Measurements from ENCODE around the gene NELFCD.
"Not testable (repeated sequence)": the region's sequence is repeated elsewhere in the genome, so short reads cannot be mapped to it uniquely, and the experiment has no call there.

NELFCD gene

DNA sequence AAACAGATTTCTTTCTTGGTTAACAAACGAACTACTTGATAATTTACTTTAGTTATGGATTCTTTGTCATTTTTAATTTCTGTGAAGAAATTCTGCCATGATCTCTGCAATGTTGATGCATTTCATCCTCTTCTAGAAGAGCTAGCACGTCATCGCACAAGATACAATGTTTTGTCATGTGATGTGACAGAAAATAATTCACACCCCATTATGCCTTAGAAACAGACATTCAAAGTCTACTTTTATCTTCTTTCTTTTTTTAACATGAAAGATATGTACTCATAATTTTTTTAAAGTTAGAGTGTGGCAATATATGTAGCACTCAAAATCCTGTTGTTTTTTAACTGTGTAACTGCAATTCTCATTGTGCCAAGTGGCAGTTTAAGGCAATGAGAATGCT lies 39.6 kb upstream of the NELFCD start:
- H3K9ac ChIP-seq: no peak overlapping the region
- H3K27me3 ChIP-seq (ENCODE audit: insufficient read depth, low read depth): no peaks in the 10 kb centered on the region

DNA sequence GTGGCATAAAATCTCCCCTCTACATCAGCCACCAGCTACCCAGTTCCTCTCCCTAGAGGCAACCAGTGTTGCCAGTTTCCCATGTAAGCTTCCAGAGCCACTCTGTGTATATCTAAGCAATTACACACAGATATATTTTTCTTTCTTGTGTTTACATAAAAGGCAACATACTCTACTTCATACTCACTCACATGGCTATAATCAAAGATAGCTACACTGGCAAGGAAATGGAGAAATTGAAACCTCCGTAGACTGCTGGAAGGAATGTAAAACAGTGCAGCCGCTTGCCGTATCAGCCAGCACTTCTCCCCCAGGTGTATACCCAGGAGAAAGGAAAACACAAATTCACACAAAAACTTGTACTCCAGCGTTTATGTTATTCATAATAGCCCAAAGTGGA lies 38.5 kb upstream of the NELFCD start:
- Histone ChIP-seq H2AFZ (ENCODE audit: low read depth) (no peak overlapping the region), H3K27me3 (ENCODE audit: insufficient read depth, low read depth) (no peaks in the 10 kb centered on the region), H3K4me3 (IDR thresholded peaks at IDR 0.05; ENCODE audit: insufficient read depth, low read depth, low read length) (no peak overlapping the region), H3K4me1 (ENCODE audit: low read depth, poor library complexity, severe bottlenecking) (no peaks in the 10 kb centered on the region), H3K79me2 (ENCODE audit: insufficient read depth, low read depth) (no peaks in the 10 kb centered on the region), H3K27ac (no peak overlapping the region), H3K4me2 (no peak overlapping the region), H4K20me1 (ENCODE audit: insufficient read depth) (no peaks in the 10 kb centered on the region), H3K36me3 (ENCODE audit: insufficient read depth) (no peaks in the 10 kb centered on the region), H3K9ac (no peak overlapping the region)
- TF ChIP-seq, protein P1, sequence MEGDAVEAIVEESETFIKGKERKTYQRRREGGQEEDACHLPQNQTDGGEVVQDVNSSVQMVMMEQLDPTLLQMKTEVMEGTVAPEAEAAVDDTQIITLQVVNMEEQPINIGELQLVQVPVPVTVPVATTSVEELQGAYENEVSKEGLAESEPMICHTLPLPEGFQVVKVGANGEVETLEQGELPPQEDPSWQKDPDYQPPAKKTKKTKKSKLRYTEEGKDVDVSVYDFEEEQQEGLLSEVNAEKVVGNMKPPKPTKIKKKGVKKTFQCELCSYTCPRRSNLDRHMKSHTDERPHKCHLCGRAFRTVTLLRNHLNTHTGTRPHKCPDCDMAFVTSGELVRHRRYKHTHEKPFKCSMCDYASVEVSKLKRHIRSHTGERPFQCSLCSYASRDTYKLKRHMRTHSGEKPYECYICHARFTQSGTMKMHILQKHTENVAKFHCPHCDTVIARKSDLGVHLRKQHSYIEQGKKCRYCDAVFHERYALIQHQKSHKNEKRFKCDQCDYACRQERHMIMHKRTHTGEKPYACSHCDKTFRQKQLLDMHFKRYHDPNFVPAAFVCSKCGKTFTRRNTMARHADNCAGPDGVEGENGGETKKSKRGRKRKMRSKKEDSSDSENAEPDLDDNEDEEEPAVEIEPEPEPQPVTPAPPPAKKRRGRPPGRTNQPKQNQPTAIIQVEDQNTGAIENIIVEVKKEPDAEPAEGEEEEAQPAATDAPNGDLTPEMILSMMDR (conservative IDR thresholded peaks at IDR 0.05; ENCODE audit: low read depth, low read length): no peak

More for the DNA sequence above, 39.6 kb upstream of the NELFCD start:
- TF ChIP-seq, protein P1 (conservative IDR thresholded peaks at IDR 0.05; ENCODE audit: low read depth, low read length): no peak
- Histone ChIP-seq H3K4me1 (ENCODE audit: low read depth, poor library complexity, severe bottlenecking) (no peaks in the 10 kb centered on the region), H3K79me2 (ENCODE audit: insufficient read depth, low read depth) (no peaks in the 10 kb centered on the region), H3K27ac (no peak overlapping the region), H2AFZ (ENCODE audit: low read depth) (no peak overlapping the region), H3K4me2 (no peak overlapping the region), H3K36me3 (ENCODE audit: insufficient read depth) (no peaks in the 10 kb centered on the region), H3K4me3 (IDR thresholded peaks at IDR 0.05; ENCODE audit: insufficient read depth, low read depth, low read length) (no peak overlapping the region), H4K20me1 (ENCODE audit: insufficient read depth) (no peaks in the 10 kb centered on the region)

DNA sequence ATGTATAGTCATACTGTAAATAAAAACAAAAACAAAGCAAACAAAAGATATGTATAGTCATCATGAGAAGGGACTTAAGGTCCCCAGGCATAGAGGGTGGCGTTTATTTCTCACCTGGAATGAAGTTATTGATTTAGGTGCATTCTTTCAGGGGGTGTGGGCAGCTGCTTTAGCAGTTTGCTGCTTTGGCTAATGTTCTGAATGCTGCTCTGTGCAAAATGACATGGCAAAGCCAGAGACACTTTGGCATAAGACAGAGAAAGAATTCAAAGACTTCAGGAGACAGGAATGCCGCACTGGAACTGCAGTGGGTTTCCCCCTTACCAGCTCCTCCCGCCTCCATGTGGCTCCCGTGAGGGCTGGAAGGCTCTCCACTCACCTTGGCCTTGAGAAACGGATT lies 36.4 kb upstream of the NELFCD start:
- H3K4me3 ChIP-seq (IDR thresholded peaks at IDR 0.05; ENCODE audit: insufficient read depth, low read depth, low read length): no peak overlapping the region
- no peak overlapping the region for H2AFZ ChIP-seq (ENCODE audit: low read depth)

DNA sequence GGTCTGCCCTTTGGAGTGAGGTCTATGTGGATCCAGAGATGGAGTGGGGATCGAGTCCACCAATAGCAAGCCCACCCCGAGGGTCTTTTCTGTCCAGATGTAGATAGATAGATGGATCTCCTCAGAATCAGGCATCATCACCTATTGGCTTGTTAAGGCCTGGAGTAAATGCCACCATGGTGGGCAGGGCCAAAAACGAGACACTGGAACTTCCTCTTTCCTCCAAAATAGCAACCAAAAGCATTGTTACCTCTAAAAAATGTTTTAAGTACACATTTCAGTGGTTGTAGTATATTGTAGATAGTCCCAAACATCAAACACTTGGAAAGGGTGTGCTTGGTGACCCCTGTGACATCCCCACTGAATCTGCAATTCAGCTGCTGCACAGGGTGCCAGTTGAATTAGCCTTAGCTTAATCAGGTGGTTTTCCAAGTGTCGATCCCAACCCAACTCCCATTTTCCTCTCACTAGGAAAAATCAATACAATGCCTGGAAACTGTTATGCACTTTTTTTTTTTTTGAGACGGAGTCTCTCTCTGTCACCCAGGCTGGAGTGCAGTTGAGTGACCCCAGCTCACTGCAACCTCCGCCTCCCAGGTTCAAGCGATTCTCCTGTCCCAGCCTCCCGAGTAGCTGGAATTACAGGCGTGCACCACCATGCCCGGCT lies 35.0 kb upstream of the NELFCD start:
- H2AFZ ChIP-seq (ENCODE audit: low read depth): no peak overlapping the region
- H3K27me3 ChIP-seq (ENCODE audit: insufficient read depth, low read depth): no peaks in the 10 kb centered on the region
- no peaks in the 10 kb centered on the region for H3K36me3 ChIP-seq (ENCODE audit: insufficient read depth)
- H3K4me2 ChIP-seq: no peak overlapping the region
- H3K27ac ChIP-seq: no peak overlapping the region
- H3K4me3 ChIP-seq (IDR thresholded peaks at IDR 0.05; ENCODE audit: insufficient read depth, low read depth, low read length): no peak overlapping the region
- no peaks in the 10 kb centered on the region for H3K4me1 ChIP-seq (ENCODE audit: low read depth, poor library complexity, severe bottlenecking)
- no peaks in the 10 kb centered on the region for H4K20me1 ChIP-seq (ENCODE audit: insufficient read depth)
- no peaks in the 10 kb centered on the region for H3K79me2 ChIP-seq (ENCODE audit: insufficient read depth, low read depth)
- TF ChIP-seq, protein P1 (conservative IDR thresholded peaks at IDR 0.05; ENCODE audit: low read depth, low read length): no peak
- H3K9ac ChIP-seq: no peak overlapping the region

More for the DNA sequence above, 36.4 kb upstream of the NELFCD start:
- H3K4me1 ChIP-seq (ENCODE audit: low read depth, poor library complexity, severe bottlenecking): no peaks in the 10 kb centered on the region
- TF ChIP-seq, protein P1 (conservative IDR thresholded peaks at IDR 0.05; ENCODE audit: low read depth, low read length): no peak
- H4K20me1 ChIP-seq (ENCODE audit: insufficient read depth): no peaks in the 10 kb centered on the region
- no peaks in the 10 kb centered on the region for H3K79me2 ChIP-seq (ENCODE audit: insufficient read depth, low read depth)
- H3K27me3 ChIP-seq (ENCODE audit: insufficient read depth, low read depth): no peaks in the 10 kb centered on the region
- no peak overlapping the region for H3K4me2 ChIP-seq
- H3K9ac ChIP-seq: no peak overlapping the region
- no peak overlapping the region for H3K27ac ChIP-seq
- H3K36me3 ChIP-seq (ENCODE audit: insufficient read depth): no peaks in the 10 kb centered on the region

DNA sequence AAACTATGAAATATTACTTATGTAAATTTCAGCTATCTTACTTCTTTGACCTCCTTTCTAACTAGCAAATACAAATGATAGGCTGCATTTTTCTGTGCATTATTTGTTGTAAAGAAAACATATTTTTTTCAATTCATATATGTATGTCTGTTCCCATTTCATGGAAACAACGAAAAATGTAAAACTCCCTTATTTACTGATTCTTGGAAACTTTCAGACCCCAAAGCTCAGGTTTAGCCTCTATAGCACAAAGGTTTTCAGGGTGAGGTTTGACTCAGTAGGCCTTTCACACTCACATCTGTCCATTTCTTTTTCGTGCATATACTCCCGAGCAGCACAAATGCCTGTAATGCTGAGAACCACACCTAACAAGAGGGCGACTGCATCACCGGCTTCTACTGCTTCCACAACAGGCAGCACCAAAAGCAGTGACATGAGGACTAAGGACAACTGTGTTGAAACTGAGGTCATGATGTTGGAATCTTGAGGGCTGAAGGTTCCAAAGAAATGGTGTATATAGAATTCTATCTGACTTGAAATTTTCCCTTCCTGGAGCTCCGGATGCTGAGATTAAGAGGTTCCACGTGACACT lies 33.2 kb upstream of the NELFCD start:
- H3K4me3 ChIP-seq (IDR thresholded peaks at IDR 0.05; ENCODE audit: insufficient read depth, low read depth, low read length); H2AFZ ChIP-seq (ENCODE audit: low read depth); H3K4me1 ChIP-seq (ENCODE audit: low read depth, poor library complexity, severe bottlenecking); H3K27ac ChIP-seq; H3K9ac ChIP-seq; H3K79me2 ChIP-seq (ENCODE audit: insufficient read depth, low read depth); H4K20me1 ChIP-seq (ENCODE audit: insufficient read depth); H3K36me3 ChIP-seq (ENCODE audit: insufficient read depth); H3K27me3 ChIP-seq (ENCODE audit: insufficient read depth, low read depth); H3K4me2 ChIP-seq: not testable (repeated sequence)

Data from KMS-11 (cell line).